Measurements from ENCODE around the gene PDCD4.
"Not testable (repeated sequence)": the region's sequence is repeated elsewhere in the genome, so short reads cannot be mapped to it uniquely, and the experiment has no call there.

The PDCD4 gene

GRCh38 chr10:110859973-110860376 is 11.8 kb upstream of the PDCD4 start:
- H3K27me3 ChIP-seq (ENCODE audit: insufficient read depth, low read length): no peaks in the 10 kb centered on the region
- H3K36me3 ChIP-seq (ENCODE audit: insufficient read depth, low read length): no peaks in the 10 kb centered on the region
- no peaks in the 10 kb centered on the region for H3K9me3 ChIP-seq (ENCODE audit: low read length)
- no peak overlapping the region for H2AFZ ChIP-seq (ENCODE audit: low read depth, low read length)
- peaks cover 25% of the 10 kb centered on the region for H3K4me1 ChIP-seq (ENCODE audit: insufficient read depth, low read length)
- no peak overlapping the region for H3K4me3 ChIP-seq (ENCODE audit: low read length)

GRCh38 chr10:110860576-110861241 is 11.0 kb upstream of the PDCD4 start:
- H3K27me3 ChIP-seq (ENCODE audit: insufficient read depth, low read length): no peaks in the 10 kb centered on the region
- H3K4me3 ChIP-seq (ENCODE audit: low read length): no peak overlapping the region
- H2AFZ ChIP-seq (ENCODE audit: low read depth, low read length): no peak overlapping the region
- H3K4me1 ChIP-seq (ENCODE audit: insufficient read depth, low read length): peaks cover 33% of the 10 kb centered on the region
- no peaks in the 10 kb centered on the region for H3K36me3 ChIP-seq (ENCODE audit: insufficient read depth, low read length)
- H3K9me3 ChIP-seq (ENCODE audit: low read length): no peaks in the 10 kb centered on the region

DNA sequence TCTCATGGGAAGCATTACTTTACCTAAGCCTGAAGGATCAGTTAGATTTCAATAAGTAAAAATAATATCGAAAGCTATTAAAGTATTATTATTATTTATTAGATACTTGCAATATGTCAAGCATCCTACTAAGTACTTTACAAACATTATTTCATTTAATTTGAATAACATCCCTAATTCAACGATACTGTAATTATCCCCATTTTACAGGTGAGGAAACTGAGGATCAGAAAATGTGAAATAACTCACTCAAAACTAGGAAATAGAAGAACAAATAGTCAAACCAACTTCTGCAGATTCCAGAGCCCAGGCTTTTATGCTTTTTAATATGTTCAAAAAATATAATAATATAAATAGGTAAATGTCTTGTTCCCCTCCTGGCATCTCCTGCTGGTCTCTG is 10.3 kb upstream of the PDCD4 start:
- no peaks in the 10 kb centered on the region for H3K27me3 ChIP-seq (ENCODE audit: insufficient read depth, low read length)
- H3K4me1 ChIP-seq (ENCODE audit: insufficient read depth, low read length): peaks cover 34% of the 10 kb centered on the region
- no peaks in the 10 kb centered on the region for H3K36me3 ChIP-seq (ENCODE audit: insufficient read depth, low read length)
- no peak overlapping the region for H3K4me3 ChIP-seq (ENCODE audit: low read length)
- no peaks in the 10 kb centered on the region for H3K9me3 ChIP-seq (ENCODE audit: low read length)
- H2AFZ ChIP-seq (ENCODE audit: low read depth, low read length): no peak overlapping the region

- Histone ChIP-seq H3K27me3 (ENCODE audit: insufficient read depth, low read length) (no peaks in the 10 kb centered on the region), H3K4me3 (ENCODE audit: low read length) (no peak overlapping the region), H3K9me3 (ENCODE audit: low read length) (no peaks in the 10 kb centered on the region), H3K4me1 (ENCODE audit: insufficient read depth, low read length) (peaks cover 34% of the 10 kb centered on the region), H3K36me3 (ENCODE audit: insufficient read depth, low read length) (no peaks in the 10 kb centered on the region), H2AFZ (ENCODE audit: low read depth, low read length) (no peak overlapping the region)
Measured at GRCh38 chr10:110861930-110862649, 9.6 kb upstream of the PDCD4 start.

- Histone ChIP-seq H3K4me1 (ENCODE audit: insufficient read depth, low read length) (peaks cover 26% of the 10 kb centered on the region), H2AFZ (ENCODE audit: low read depth, low read length) (no peak overlapping the region), H3K27me3 (ENCODE audit: insufficient read depth, low read length) (no peaks in the 10 kb centered on the region), H3K4me3 (ENCODE audit: low read length) (no peak overlapping the region), H3K9me3 (ENCODE audit: low read length) (no peaks in the 10 kb centered on the region), H3K36me3 (ENCODE audit: insufficient read depth, low read length) (no peaks in the 10 kb centered on the region)
Measured at GRCh38 chr10:110862961-110863360, 8.8 kb upstream of the PDCD4 start.

- Histone ChIP-seq H3K27me3 (ENCODE audit: insufficient read depth, low read length) (no peaks in the 10 kb centered on the region), H2AFZ (ENCODE audit: low read depth, low read length) (no peak overlapping the region), H3K36me3 (ENCODE audit: insufficient read depth, low read length) (no peaks in the 10 kb centered on the region), H3K9me3 (ENCODE audit: low read length) (no peaks in the 10 kb centered on the region), H3K4me1 (ENCODE audit: insufficient read depth, low read length) (peaks cover 22% of the 10 kb centered on the region), H3K4me3 (ENCODE audit: low read length) (no peak overlapping the region)
Measured at GRCh38 chr10:110863361-110863760, 8.4 kb upstream of the PDCD4 start.

DNA sequence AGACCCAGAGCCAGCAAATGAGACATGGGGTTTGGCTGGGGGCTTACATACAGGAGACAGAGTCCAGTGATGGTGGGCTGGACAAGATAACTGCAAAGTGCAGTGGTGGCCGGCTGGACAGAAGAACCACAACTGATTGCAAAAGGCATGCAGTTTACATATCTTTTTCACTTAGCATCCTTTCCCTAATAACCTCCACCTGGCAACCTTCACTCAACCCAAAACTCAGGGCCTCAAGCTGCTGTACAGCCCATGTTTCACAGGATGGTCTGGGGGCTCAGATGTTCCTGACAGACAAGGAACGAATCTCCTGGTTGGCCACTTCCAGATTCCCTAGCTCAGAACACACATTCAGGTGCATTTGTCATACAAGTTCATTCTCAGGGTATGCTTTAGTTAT is 7.8 kb upstream of the PDCD4 start:
- H2AFZ ChIP-seq (ENCODE audit: low read depth, low read length): no peak overlapping the region
- peaks cover 20% of the 10 kb centered on the region for H3K4me1 ChIP-seq (ENCODE audit: insufficient read depth, low read length)
- no peaks in the 10 kb centered on the region for H3K36me3 ChIP-seq (ENCODE audit: insufficient read depth, low read length)
- H3K4me3 ChIP-seq (ENCODE audit: low read length): no peak overlapping the region
- no peaks in the 10 kb centered on the region for H3K9me3 ChIP-seq (ENCODE audit: low read length)
- no peaks in the 10 kb centered on the region for H3K27me3 ChIP-seq (ENCODE audit: insufficient read depth, low read length)

DNA sequence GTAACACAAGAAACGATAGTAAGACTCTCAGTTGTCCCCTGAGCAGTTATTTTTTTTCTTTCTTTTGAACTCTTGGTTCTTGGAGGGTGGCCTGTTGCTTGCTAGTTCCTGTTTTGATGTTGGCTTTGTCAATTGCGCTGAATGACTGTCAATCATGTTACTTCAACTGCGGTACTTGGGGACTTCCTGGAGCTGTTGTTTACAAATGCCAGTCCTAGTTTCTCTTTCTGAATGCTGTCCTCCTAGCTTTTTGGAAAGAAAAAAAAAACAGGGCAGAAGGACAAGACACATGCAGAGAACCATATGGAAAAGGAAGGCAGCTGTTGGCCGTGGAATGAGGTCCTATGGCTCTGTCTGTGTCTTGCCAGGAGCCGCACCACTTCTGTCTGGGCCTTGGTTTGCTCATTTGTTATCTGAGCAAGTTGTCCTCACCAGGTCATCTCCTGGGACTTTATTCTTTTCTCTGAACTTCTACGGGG is 7.0 kb upstream of the PDCD4 start:
- Histone ChIP-seq H2AFZ (ENCODE audit: low read depth, low read length) (peak overlapping the region; percentile 33), H3K4me1 (ENCODE audit: insufficient read depth, low read length) (peaks cover 20% of the 10 kb centered on the region), H3K4me3 (ENCODE audit: low read length) (peak overlapping the region; percentile 24), H3K9me3 (ENCODE audit: low read length) (no peaks in the 10 kb centered on the region), H3K27me3 (ENCODE audit: insufficient read depth, low read length) (no peaks in the 10 kb centered on the region), H3K36me3 (ENCODE audit: insufficient read depth, low read length) (no peaks in the 10 kb centered on the region)

- H3K27me3 ChIP-seq (ENCODE audit: insufficient read depth, low read length): no peaks in the 10 kb centered on the region
- H3K4me3 ChIP-seq (ENCODE audit: low read length): no peak overlapping the region
- H3K9me3 ChIP-seq (ENCODE audit: low read length): no peaks in the 10 kb centered on the region
- H3K4me1 ChIP-seq (ENCODE audit: insufficient read depth, low read length): peaks cover 20% of the 10 kb centered on the region
- H2AFZ ChIP-seq (ENCODE audit: low read depth, low read length): peak overlapping the region; percentile 33
- no peaks in the 10 kb centered on the region for H3K36me3 ChIP-seq (ENCODE audit: insufficient read depth, low read length)
Measured at GRCh38 chr10:110865186-110865808, 6.4 kb upstream of the PDCD4 start.

GRCh38 chr10:110865809-110866482 is 5.8 kb upstream of the PDCD4 start:
- H3K36me3 ChIP-seq (ENCODE audit: insufficient read depth, low read length): no peaks in the 10 kb centered on the region
- no peak overlapping the region for H2AFZ ChIP-seq (ENCODE audit: low read depth, low read length)
- H3K4me1 ChIP-seq (ENCODE audit: insufficient read depth, low read length): peaks cover 25% of the 10 kb centered on the region
- H3K27me3 ChIP-seq (ENCODE audit: insufficient read depth, low read length): no peaks in the 10 kb centered on the region
- H3K9me3 ChIP-seq (ENCODE audit: low read length): no peaks in the 10 kb centered on the region
- H3K4me3 ChIP-seq (ENCODE audit: low read length): no peak overlapping the region

DNA sequence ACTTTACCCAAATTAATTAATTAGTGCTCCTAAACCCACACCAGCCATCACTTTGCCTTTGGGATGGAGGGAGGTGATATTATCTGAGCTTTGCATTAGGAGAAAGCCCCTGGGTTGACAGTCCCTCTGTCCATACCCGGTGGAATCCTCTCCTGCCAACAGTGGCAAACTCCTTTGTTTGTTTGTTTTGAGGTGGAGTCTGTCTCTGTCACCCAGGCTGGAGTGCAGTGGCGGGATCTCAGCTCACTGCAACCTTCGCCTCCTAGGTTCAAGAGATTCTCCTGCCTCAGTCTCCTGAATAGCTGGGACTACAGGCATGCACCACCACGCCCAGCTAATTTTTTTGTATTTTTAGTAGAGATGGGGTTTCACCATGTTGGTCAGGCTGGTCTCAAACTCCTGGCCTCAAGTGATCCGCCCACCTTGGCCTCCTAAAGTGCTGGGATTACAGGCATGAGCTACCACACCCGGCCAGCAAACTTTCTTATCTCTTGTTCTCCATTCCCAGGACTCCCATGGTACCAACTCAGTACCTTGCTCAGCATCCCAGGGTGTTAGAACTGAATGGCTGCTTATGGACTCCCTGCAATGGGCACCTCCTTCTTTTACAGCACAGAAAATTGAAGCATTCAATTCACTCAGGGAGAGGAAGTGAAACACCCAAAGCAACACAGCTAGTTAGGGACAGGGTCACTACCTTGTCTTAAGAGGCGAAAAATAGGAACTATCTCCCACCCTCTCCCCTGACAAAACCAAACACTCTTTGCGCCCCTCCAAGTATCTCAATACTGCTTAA is 4.5 kb upstream of the PDCD4 start:
- H3K9me3 ChIP-seq (ENCODE audit: low read length); H3K36me3 ChIP-seq (ENCODE audit: insufficient read depth, low read length); H3K27me3 ChIP-seq (ENCODE audit: insufficient read depth, low read length); H2AFZ ChIP-seq (ENCODE audit: low read depth, low read length); H3K4me3 ChIP-seq (ENCODE audit: low read length): not testable (repeated sequence)
- peaks cover 30% of the 10 kb centered on the region for H3K4me1 ChIP-seq (ENCODE audit: insufficient read depth, low read length)

DNA sequence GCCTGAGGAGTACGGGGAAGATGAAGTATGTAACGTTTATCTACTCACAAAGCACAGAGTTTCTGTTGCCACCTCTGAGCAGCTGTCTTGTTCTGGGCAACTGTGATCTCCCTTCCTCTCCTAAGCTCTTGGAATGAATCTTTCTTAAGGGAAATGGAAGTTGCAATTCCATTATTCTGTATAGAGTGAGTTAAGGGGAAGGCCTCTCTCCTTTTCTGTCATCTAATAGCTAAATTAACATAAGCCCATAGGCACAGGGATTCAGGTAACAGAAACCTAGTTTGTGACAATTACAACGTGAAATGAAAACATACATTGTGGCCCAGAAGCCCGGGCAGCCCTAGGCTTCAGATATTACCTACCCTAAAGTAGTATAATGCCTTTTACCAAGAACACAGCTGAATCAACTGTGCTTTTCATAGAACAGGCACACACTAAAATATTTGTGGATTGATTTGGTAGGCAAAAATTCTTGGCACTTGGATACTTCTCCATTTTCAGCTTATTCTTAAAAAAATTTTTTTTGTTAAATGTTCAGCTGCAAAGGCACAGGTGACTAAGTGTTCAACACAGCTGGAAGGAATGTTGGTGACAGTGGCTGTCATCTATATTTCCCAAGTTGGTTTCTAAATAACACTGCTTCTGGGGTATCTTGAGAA is 3.8 kb upstream of the PDCD4 start:
- peaks cover 30% of the 10 kb centered on the region for H3K4me1 ChIP-seq (ENCODE audit: insufficient read depth, low read length)
- H3K36me3 ChIP-seq (ENCODE audit: insufficient read depth, low read length): no peaks in the 10 kb centered on the region
- H3K27me3 ChIP-seq (ENCODE audit: insufficient read depth, low read length): no peaks in the 10 kb centered on the region
- no peaks in the 10 kb centered on the region for H3K9me3 ChIP-seq (ENCODE audit: low read length)
- no peak overlapping the region for H2AFZ ChIP-seq (ENCODE audit: low read depth, low read length)
- H3K4me3 ChIP-seq (ENCODE audit: low read length): no peak overlapping the region
